SK-N-SH treated with all-trans-retinoic acid at 6 μM for 48 hours (cell line): ENCODE measurements around the gene CAPRIN1.

ENCODE experiments used
- ATAC-seq: fragments of 200-7000 bp; cut with Tn5 transposase; 3 replicates; pipeline ENCODE4 v1.9.1; 2020; ENCODE audit warnings: mild to moderate bottlenecking, moderate library complexity
- ARNTL ChIP-seq: fragments of 450-650 bp; formaldehyde crosslinking; IDR thresholded peaks from 2 replicates; pipeline ENCODE4 v1.5.0; 2020; ENCODE audit warnings: low read depth, mild to moderate bottlenecking, moderate library complexity, borderline replicate concordance
- BACH2 ChIP-seq: fragments of 250-450 bp; sonication (Bioruptor Pico); IDR thresholded peaks from 2 replicates; pipeline ENCODE4 v1.9.0; 2021; ENCODE audit warnings: mild to moderate bottlenecking, borderline replicate concordance
- CSDC2 ChIP-seq: fragments of 250-450 bp; sonication (Bioruptor Pico); IDR thresholded peaks from 2 replicates; pipeline ENCODE4 v1.5.0; 2020; ENCODE audit warnings: mild to moderate bottlenecking, moderate library complexity
- ESRRG ChIP-seq: fragments of 250-450 bp; sonication (Bioruptor Pico); IDR thresholded peaks from 2 replicates; pipeline ENCODE4 v1.6.1; 2021; ENCODE audit warnings: mild to moderate bottlenecking
- GLIS3 ChIP-seq: fragments of 250-450 bp; sonication (Bioruptor Pico); IDR thresholded peaks from 2 replicates; pipeline ENCODE4 v1.5.0; 2020; ENCODE audit warnings: mild to moderate bottlenecking, moderate library complexity
- ISL1 ChIP-seq: fragments of 250-450 bp; sonication (Bioruptor Pico); IDR thresholded peaks from 2 replicates; pipeline ENCODE4 v2.1.2; 2022; ENCODE audit warnings: mild to moderate bottlenecking, moderate library complexity
- PPARA ChIP-seq: fragments of 250-450 bp; sonication (Bioruptor Pico); IDR thresholded peaks from 2 replicates; pipeline ENCODE4 v1.5.0; 2020; ENCODE audit warnings: mild to moderate bottlenecking, borderline replicate concordance
- RARB ChIP-seq: fragments of 250-450 bp; sonication (Bioruptor Pico); IDR thresholded peaks from 2 replicates; pipeline ENCODE4 v1.8.0; 2021; ENCODE audit warnings: mild to moderate bottlenecking, moderate library complexity
- TCF4 ChIP-seq: fragments of 250-450 bp; sonication (Bioruptor Pico); IDR thresholded peaks from 2 replicates; pipeline ENCODE4 v1.8.0; 2021; ENCODE audit warnings: mild to moderate bottlenecking, moderate library complexity, borderline replicate concordance
- TOX ChIP-seq: fragments of 250-450 bp; sonication (Bioruptor Pico); IDR thresholded peaks from 2 replicates; pipeline ENCODE4 v1.8.0; 2021; ENCODE audit warnings: mild to moderate bottlenecking, moderate library complexity, borderline replicate concordance
- ZC3H10 ChIP-seq: fragments of 250-450 bp; sonication (Bioruptor Pico); IDR thresholded peaks from 2 replicates; pipeline ENCODE4 v1.5.1; 2021; ENCODE audit warnings: mild to moderate bottlenecking, moderate library complexity
- ZFP3 ChIP-seq: fragments of 250-450 bp; sonication (Bioruptor Pico); IDR thresholded peaks from 2 replicates; pipeline ENCODE4 v1.5.0; 2020; ENCODE audit warnings: mild to moderate bottlenecking, moderate library complexity
- ZFP30 ChIP-seq: fragments of 450-650 bp; formaldehyde crosslinking; IDR thresholded peaks from 2 replicates; pipeline ENCODE4 v1.5.0; 2022; ENCODE audit warnings: mild to moderate bottlenecking, moderate library complexity
- ZNF565 ChIP-seq: fragments of 450-650 bp; formaldehyde crosslinking; conservative IDR thresholded peaks from 2 replicates; pipeline ENCODE4 v1.5.0; 2020; ENCODE audit warnings: low read depth, mild to moderate bottlenecking, moderate library complexity
- ZNF70 ChIP-seq: fragments of 450-650 bp; formaldehyde crosslinking; IDR thresholded peaks from 2 replicates; pipeline ENCODE4 v1.5.0; 2020; ENCODE audit warnings: mild to moderate bottlenecking, moderate library complexity
- ZNF8 ChIP-seq: fragments of 450-650 bp; formaldehyde crosslinking; IDR thresholded peaks from 2 replicates; pipeline ENCODE4 v1.5.0; 2020; ENCODE audit warnings: mild to moderate bottlenecking, moderate library complexity
- TF ChIP-seq, protein P1 (sequence below): fragments of 250-450 bp; sonication (Bioruptor Pico); IDR thresholded peaks from 2 replicates; pipeline ENCODE4 v1.5.1; 2021; ENCODE audit warnings: mild to moderate bottlenecking, moderate library complexity
- TF ChIP-seq, protein P2 (sequence below): fragments of 250-450 bp; sonication (Bioruptor Pico); IDR thresholded peaks from 2 replicates; pipeline ENCODE4 v1.5.0; 2020; ENCODE audit warnings: mild to moderate bottlenecking, moderate library complexity
- TF ChIP-seq, protein P3 (sequence below): fragments of 250-450 bp; sonication (Bioruptor Pico); IDR thresholded peaks from 2 replicates; pipeline ENCODE4 v1.8.0; 2021; ENCODE audit warnings: low read depth, mild to moderate bottlenecking, moderate library complexity, borderline replicate concordance
- TF ChIP-seq, protein P4 (sequence below): fragments of 250-450 bp; sonication (Bioruptor Pico); IDR thresholded peaks from 2 replicates; pipeline ENCODE4 v1.5.1; 2020; ENCODE audit warnings: low read depth, mild to moderate bottlenecking, moderate library complexity

The CAPRIN1 gene

DNA sequence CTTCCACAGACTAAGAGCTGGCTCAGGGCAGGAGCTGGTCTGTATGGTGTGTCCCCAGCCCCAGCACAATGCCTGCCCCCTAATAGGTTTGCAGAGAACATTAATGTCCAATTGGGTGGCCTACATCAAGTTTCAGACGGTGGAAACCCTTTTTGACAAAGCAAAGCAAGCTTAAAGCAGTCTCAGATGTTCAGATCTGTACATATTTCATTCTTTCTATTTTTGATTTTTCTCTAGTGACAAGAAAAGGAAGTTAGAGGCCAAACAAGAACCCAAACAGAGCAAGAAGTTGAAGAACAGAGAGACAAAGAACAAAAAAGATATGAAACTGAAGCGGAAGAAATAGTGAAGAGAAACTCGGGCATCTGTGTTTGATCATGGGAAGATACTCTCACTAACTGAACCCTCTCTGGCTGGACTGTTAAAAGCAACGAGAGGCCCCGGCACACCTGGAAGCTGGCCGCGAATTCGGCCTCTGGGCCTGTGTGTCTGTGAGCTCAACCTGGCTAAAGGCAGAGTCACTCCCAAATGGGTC lies 94.4 kb downstream of the CAPRIN1 start:
- no peak for ATAC-seq
- TF ChIP-seq ZFP30 (no peak), ZNF8 (CRISPR knock-in tag) (no peak), TOX (CRISPR knock-in tag) (no peak), RARB (no peak), BACH2 (CRISPR knock-in tag) (no peak), CSDC2 (CRISPR knock-in tag) (no peak), GLIS3 (CRISPR knock-in tag) (no peak), ARNTL (CRISPR knock-in tag) (no peak), ZC3H10 (CRISPR knock-in tag) (no peak)
- TF ChIP-seq, protein P1, sequence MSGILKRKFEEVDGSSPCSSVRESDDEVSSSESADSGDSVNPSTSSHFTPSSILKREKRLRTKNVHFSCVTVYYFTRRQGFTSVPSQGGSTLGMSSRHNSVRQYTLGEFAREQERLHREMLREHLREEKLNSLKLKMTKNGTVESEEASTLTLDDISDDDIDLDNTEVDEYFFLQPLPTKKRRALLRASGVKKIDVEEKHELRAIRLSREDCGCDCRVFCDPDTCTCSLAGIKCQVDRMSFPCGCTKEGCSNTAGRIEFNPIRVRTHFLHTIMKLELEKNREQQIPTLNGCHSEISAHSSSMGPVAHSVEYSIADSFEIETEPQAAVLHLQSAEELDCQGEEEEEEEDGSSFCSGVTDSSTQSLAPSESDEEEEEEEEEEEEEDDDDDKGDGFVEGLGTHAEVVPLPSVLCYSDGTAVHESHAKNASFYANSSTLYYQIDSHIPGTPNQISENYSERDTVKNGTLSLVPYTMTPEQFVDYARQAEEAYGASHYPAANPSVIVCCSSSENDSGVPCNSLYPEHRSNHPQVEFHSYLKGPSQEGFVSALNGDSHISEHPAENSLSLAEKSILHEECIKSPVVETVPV, result no peak

DNA sequence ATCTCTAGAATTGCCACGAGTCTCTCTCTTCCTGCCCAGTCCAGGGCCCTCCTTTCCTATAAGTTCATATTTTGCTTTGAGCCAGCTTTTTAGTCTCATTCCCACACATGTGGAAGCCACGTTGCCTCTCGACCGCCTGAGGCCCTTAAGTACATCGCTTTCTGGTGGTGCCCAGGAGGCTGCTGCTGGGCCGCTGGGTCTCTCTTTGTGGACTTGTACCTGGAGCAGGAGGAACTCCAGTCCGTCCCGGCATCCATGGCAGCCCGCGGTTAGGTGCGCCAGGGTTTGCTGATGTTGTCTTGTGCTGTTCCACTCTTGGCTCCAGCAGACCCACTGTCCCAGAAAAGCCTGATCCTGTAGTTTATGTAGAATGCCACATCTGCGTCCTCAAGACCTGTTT lies 94.9 kb downstream of the CAPRIN1 start:
- TF ChIP-seq ESRRG (CRISPR knock-in tag), result no peak
- no peak for TF ChIP-seq GLIS3 (CRISPR knock-in tag)
- TF ChIP-seq, protein P2, sequence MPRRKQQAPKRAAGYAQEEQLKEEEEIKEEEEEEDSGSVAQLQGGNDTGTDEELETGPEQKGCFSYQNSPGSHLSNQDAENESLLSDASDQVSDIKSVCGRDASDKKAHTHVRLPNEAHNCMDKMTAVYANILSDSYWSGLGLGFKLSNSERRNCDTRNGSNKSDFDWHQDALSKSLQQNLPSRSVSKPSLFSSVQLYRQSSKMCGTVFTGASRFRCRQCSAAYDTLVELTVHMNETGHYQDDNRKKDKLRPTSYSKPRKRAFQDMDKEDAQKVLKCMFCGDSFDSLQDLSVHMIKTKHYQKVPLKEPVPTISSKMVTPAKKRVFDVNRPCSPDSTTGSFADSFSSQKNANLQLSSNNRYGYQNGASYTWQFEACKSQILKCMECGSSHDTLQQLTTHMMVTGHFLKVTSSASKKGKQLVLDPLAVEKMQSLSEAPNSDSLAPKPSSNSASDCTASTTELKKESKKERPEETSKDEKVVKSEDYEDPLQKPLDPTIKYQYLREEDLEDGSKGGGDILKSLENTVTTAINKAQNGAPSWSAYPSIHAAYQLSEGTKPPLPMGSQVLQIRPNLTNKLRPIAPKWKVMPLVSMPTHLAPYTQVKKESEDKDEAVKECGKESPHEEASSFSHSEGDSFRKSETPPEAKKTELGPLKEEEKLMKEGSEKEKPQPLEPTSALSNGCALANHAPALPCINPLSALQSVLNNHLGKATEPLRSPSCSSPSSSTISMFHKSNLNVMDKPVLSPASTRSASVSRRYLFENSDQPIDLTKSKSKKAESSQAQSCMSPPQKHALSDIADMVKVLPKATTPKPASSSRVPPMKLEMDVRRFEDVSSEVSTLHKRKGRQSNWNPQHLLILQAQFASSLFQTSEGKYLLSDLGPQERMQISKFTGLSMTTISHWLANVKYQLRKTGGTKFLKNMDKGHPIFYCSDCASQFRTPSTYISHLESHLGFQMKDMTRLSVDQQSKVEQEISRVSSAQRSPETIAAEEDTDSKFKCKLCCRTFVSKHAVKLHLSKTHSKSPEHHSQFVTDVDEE (CRISPR knock-in tag), result no peak
- TF ChIP-seq TOX (CRISPR knock-in tag), result no peak
- no peak for ATAC-seq

DNA sequence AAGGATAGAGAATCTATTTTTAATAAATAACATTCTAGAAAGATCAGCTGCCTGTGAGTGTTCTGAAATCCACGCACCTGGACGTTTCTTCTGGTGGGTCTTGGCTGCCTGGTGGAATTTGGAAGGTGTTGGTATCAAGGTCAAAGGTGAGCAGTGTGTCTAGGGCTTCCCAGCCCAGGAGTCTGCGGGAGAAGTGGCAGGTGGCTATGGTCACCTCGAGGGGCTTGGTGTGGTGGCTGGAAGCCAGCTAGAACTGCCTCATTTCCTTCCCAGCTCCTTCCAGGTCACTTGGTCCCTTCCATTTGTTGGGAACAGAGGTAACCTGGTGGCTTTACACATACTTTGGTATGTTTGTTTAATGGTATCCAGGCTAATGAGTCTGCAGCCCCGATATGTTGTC lies 95.3 kb downstream of the CAPRIN1 start:
- no peak for ATAC-seq
- no peak for TF ChIP-seq CSDC2 (CRISPR knock-in tag)
- TF ChIP-seq, protein P3, sequence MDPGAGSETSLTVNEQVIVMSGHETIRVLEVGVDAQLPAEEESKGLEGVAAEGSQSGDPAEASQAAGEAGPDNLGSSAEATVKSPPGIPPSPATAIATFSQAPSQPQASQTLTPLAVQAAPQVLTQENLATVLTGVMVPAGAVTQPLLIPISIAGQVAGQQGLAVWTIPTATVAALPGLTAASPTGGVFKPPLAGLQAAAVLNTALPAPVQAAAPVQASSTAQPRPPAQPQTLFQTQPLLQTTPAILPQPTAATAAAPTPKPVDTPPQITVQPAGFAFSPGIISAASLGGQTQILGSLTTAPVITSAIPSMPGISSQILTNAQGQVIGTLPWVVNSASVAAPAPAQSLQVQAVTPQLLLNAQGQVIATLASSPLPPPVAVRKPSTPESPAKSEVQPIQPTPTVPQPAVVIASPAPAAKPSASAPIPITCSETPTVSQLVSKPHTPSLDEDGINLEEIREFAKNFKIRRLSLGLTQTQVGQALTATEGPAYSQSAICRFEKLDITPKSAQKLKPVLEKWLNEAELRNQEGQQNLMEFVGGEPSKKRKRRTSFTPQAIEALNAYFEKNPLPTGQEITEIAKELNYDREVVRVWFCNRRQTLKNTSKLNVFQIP (CRISPR knock-in tag), result no peak
- TF ChIP-seq, protein P4, sequence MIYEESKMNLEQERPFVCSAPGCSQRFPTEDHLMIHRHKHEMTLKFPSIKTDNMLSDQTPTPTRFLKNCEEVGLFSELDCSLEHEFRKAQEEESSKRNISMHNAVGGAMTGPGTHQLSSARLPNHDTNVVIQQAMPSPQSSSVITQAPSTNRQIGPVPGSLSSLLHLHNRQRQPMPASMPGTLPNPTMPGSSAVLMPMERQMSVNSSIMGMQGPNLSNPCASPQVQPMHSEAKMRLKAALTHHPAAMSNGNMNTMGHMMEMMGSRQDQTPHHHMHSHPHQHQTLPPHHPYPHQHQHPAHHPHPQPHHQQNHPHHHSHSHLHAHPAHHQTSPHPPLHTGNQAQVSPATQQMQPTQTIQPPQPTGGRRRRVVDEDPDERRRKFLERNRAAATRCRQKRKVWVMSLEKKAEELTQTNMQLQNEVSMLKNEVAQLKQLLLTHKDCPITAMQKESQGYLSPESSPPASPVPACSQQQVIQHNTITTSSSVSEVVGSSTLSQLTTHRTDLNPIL, result no peak
- no peak for TF ChIP-seq ZNF70 (CRISPR knock-in tag)
- no peak for TF ChIP-seq TOX (CRISPR knock-in tag)
- no peak for TF ChIP-seq GLIS3 (CRISPR knock-in tag)
- TF ChIP-seq ZC3H10 (CRISPR knock-in tag), result no peak
- TF ChIP-seq PPARA, result no peak
- no peak for TF ChIP-seq ISL1
- no peak for TF ChIP-seq ZFP3
- no peak for TF ChIP-seq ZNF565
- TF ChIP-seq, all 23 proteins: peak for 0

DNA sequence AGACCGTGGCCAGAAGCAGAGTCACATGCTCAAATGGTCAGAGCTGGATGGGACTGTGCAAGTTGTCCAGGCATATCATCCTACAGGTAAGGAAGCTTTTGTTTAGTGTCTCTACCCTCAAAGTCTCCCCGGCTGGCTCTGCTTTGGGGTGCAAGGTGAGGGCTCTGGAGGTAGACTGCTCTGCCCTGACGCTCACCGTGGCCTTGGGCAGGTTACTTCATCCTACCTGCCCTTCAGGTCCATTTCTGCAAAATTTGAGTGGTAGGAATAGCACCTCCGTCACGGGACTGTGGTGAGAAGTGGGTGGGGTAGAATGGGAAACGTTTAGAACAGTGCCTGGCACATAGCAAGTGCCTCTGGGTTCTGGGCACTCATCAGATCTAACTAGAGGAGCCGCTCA lies 96.0 kb downstream of the CAPRIN1 start:
- TF ChIP-seq ZFP30 (no peak), RARB (no peak), CSDC2 (CRISPR knock-in tag) (no peak), TCF4 (CRISPR knock-in tag) (no peak)
- TF ChIP-seq, protein P4, result no peak
- no peak for ATAC-seq
